K562 (cell line): Measurements from ENCODE around the gene TMPRSS9. TPM values are rescaled to one million over a fixed set of nuclear protein-coding genes. Genes with fewer than 3 reads are reported as not detected.
"Not testable (repeated sequence)": the region's sequence is repeated elsewhere in the genome, so short reads cannot be mapped to it uniquely, and the experiment has no call there.

Experiments used
- ATAC-seq: fragments of 200-7000 bp; cut with Tn5 transposase; 3 replicates; pipeline ENCODE4 v1.9.1; 2020; ENCODE audit warnings: moderate library complexity
- BruUV-seq: library from RNA; stranded (reverse); fragments of 400-500 nt; replicated peaks from 2 replicates; lab custom pipeline; 2021; lab: Mats Ljungman, UMichigan
- CTCF ChIA-PET: fragments of 300-600 bp; formaldehyde crosslinking; extraction: SDS; loops from one replicate; lab custom pipeline; 2021; ENCODE audit warnings: low intra/inter-chr PET ratio; lab: Yijun Ruan, JAX
- POLR2A ChIA-PET: fragments of 300-600, 350-650 bp; sonication (Branson Sonifier 250); formaldehyde crosslinking; extraction: SDS; loops from one replicate; lab custom pipeline; 2021; ENCODE audit warnings: antibody characterized with exemption, inconsistent platforms; lab: Yijun Ruan, JAX
- DNase-seq, 4 experiments: peaks; one replicate each; pipeline versions ENCODE4 v3.0.0 to v3.0.0-alpha.2; 2011 to 2018; ENCODE audit warnings: low spot score in 3 of 4, mixed read lengths in 3 of 4; ENCODE audit errors: extremely low read depth in 1 of 4
- FAIRE-seq: peaks from 2 replicates; lab custom pipeline; 2011; peaks lifted over from hg19 to GRCh38; lab: Jason Lieb, UNC
- H2AFZ ChIP-seq: 2 replicates; pipeline ENCODE4 v1.6.0; 2011; ENCODE audit warnings: low read depth, low read length, control low read depth, inconsistent platforms
- H3K27ac ChIP-seq: fragments of 200-600 bp; 3 replicates; pipeline ENCODE4 v1.8.0; 2011; ENCODE audit warnings: low read depth, mild to moderate bottlenecking, control low read depth, inconsistent platforms, low read length, moderate library complexity, mixed read lengths; ENCODE audit errors: extremely low read depth
- H3K27me3 ChIP-seq, 2 experiments: fragments of 300-600 bp in 1 of 2; 2 replicates in 1 of 2; 3 replicates in 1 of 2; pipeline versions ENCODE4 v1.6.0 to v1.8.0; 2011; ENCODE audit warnings: inconsistent platforms in 2 of 2, low read length in 2 of 2, mild to moderate bottlenecking in 1 of 2, mixed read lengths in 1 of 2, moderate library complexity in 1 of 2; ENCODE audit not compliant: control insufficient read depth in 2 of 2, insufficient read depth in 2 of 2
- H3K36me3 ChIP-seq: fragments of 300-600 bp; 3 replicates; pipeline ENCODE4 v1.8.0; 2011; ENCODE audit warnings: mild to moderate bottlenecking, low read length, inconsistent platforms; ENCODE audit not compliant: control insufficient read depth, insufficient read depth
- H3K4me1 ChIP-seq, 2 experiments: fragments of 200-600 bp in 1 of 2; replicated peaks in 1 of 2; 2 replicates in 1 of 2; 3 replicates in 1 of 2; pipeline versions ENCODE4 v1.5.1 to v1.8.0; 2011; ENCODE audit warnings: inconsistent platforms in 2 of 2, low read length in 2 of 2, mild to moderate bottlenecking in 1 of 2, mixed read lengths in 1 of 2, moderate library complexity in 1 of 2; ENCODE audit not compliant: control insufficient read depth in 2 of 2, insufficient read depth in 2 of 2
- H3K4me2 ChIP-seq: 2 replicates; pipeline ENCODE4 v1.6.1; 2011; ENCODE audit warnings: low read length, control low read depth, inconsistent platforms, mixed read lengths; ENCODE audit not compliant: insufficient read depth
- H3K4me3 ChIP-seq: fragments of 200-600 bp; sonication (generic), shearing (Covaris generic); 2 replicates; pipeline ENCODE4 v1.5.1; 2016; ENCODE audit warnings: control low read depth, inconsistent platforms
- H3K79me2 ChIP-seq: fragments of 200-600 bp; 3 replicates; pipeline ENCODE4 v1.8.0; 2011; ENCODE audit warnings: low read length, inconsistent platforms; ENCODE audit not compliant: control insufficient read depth, insufficient read depth
- H3K9ac ChIP-seq, 2 experiments: 2 replicates each; pipeline versions ENCODE4 v1.6.0 to v1.6.1; 2011; ENCODE audit warnings: low read depth in 2 of 2, low read length in 2 of 2, control low read depth in 1 of 2, inconsistent platforms in 1 of 2, mild to moderate bottlenecking in 1 of 2, mixed read lengths in 1 of 2; ENCODE audit not compliant: insufficient read depth in 1 of 2
- H3K9me1 ChIP-seq: one replicate; pipeline ENCODE4 v1.6.0; 2011; ENCODE audit warnings: inconsistent platforms, mild to moderate bottlenecking, low read length, moderate library complexity; ENCODE audit not compliant: control insufficient read depth, insufficient read depth
- H3K9me3 ChIP-seq: replicated peaks from 2 replicates; pipeline ENCODE4 v1.5.1; 2011; ENCODE audit warnings: low read depth, low read length, inconsistent platforms; ENCODE audit not compliant: control insufficient read depth, insufficient read depth
- H4K20me1 ChIP-seq: replicated peaks from 2 replicates; pipeline ENCODE4 v1.6.1; 2011; ENCODE audit warnings: low read length, inconsistent platforms, mixed read lengths; ENCODE audit not compliant: control insufficient read depth, insufficient read depth
- ATF1 ChIP-seq, 2 experiments: fragments of 450-650 bp in 1 of 2; IDR thresholded peaks; 2 replicates each; pipeline ENCODE4 v1.6.1; 2016; ENCODE audit warnings: missing compliant biosample characterization in 1 of 2, missing genetic modification characterization in 1 of 2
- BRD4 ChIP-seq: fragments of 200-600 bp; sonication (generic); IDR thresholded peaks from 2 replicates; pipeline ENCODE4 v1.6.1; 2017; ENCODE audit warnings: inconsistent platforms
- SIN3B ChIP-seq: fragments of 450-650 bp; IDR thresholded peaks from 2 replicates; pipeline ENCODE4 v1.6.1; 2017; ENCODE audit warnings: low read depth, mild to moderate bottlenecking, moderate library complexity
- ZKSCAN1 ChIP-seq: fragments of 150-350 bp; IDR thresholded peaks from 2 replicates; pipeline ENCODE4 v1.6.1; 2016; ENCODE audit warnings: low read depth, low read length
- ZNF324 ChIP-seq: fragments of 250-450 bp; sonication (Bioruptor Pico); IDR thresholded peaks from 2 replicates; pipeline ENCODE4 v1.4.0; 2020; ENCODE audit warnings: mild to moderate bottlenecking
- ZNF668 ChIP-seq: fragments of 250-450 bp; sonication (Bioruptor Pico); IDR thresholded peaks from 2 replicates; pipeline ENCODE4 v1.8.0; 2022; ENCODE audit warnings: mild to moderate bottlenecking, inconsistent platforms
- ZNF740 ChIP-seq, 3 experiments: fragments of 200-800 bp in 1 of 3; sonication (Bioruptor generic) in 1 of 3; sonication (generic) in 1 of 3; formaldehyde crosslinking in 1 of 3; IDR thresholded peaks; 2 replicates each; pipeline versions ENCODE4 v1.6.1 to v1.8.0; 2016 to 2022; ENCODE audit warnings: mild to moderate bottlenecking in 2 of 3, missing compliant biosample characterization in 2 of 3, missing genetic modification characterization in 2 of 3, missing genetic modification reagents in 1 of 3
- WGBS: fragments of 100-300 bp; shearing (Covaris generic); methylation state at CpG from one replicate; pipeline ENCODE4 v1.1.6; 2016; ENCODE audit warnings: low coverage, mixed read lengths; ENCODE audit not compliant: insufficient coverage; ENCODE audit errors: missing lambda C conversion rate; 5-methylcytosine and 5-hydroxymethylcytosine counted together
- in situ Hi-C: fragments of 300-500 bp; cut with MboI; formaldehyde crosslinking; loops from 4 replicates; pipeline ENCODE4 v1.15.0; 2018; ENCODE audit warnings: inconsistent platforms, mixed read lengths
- intact Hi-C: fragments of 100-400 bp; cut with micrococcal nuclease; formaldehyde crosslinking; loops from 2 replicates; pipeline ENCODE4 v1.14.2; 2022
- polyA plus RNA-seq, 8 experiments: library from polyadenylated mRNA; depleted of rRNA in 4 of 8; stranded (reverse) in 5 of 8; unstranded in 3 of 8; fragments of >200 nt; fragmentation: Nextera tagmentation in 2 of 8; fragmentation: Illumina TruSeq in 1 of 8; extraction: Ambion mirVana in 2 of 8; extraction: Trizol in 1 of 8; gene quantifications; 2 replicates each; pipeline versions ENCODE4 v1.2.1 to v1.2.3, GENCODE V29; 2011 to 2014; ENCODE audit warnings: inconsistent platforms in 1 of 8, missing spikeins in 1 of 8
- total RNA-seq, 7 experiments: library from RNA; depleted of rRNA in 6 of 7; stranded (reverse); fragments of >200 nt in 6 of 7; fragmentation: Illumina TruSeq in 2 of 7; extraction: Trizol in 2 of 7; gene quantifications; 2 replicates each; pipeline versions ENCODE4 v1.2.1 to v1.2.3, GENCODE V29; 2011 to 2021; ENCODE audit warnings: low replicate concordance in 1 of 7

The TMPRSS9 gene
- total and polyA plus RNA-seq, 9 of the 15 experiments (the other 6 are each of a cell fraction or from before 2014, with no cell fraction given) = 0.01 to 0.03 TPM; not detected in 7

- no peak for TF ChIP-seq ZNF324 (CRISPR knock-in tag)
- no peak for TF ChIP-seq ZNF740 (CRISPR knock-in tag; IDR thresholded peaks at IDR 0.05)
- no peak for TF ChIP-seq ZNF740 (tag; IDR thresholded peaks at IDR 0.05)
- TF ChIP-seq SIN3B = no peak
- no peak for TF ChIP-seq BRD4
- TF ChIP-seq ZKSCAN1 = no peak
- TF ChIP-seq ZNF668 (CRISPR knock-in tag) = no peak
- TF ChIP-seq ATF1 (CRISPR knock-in tag; IDR thresholded peaks at IDR 0.05) = no peak
- no peak for TF ChIP-seq ATF1 (tag; IDR thresholded peaks at IDR 0.05)
- TF ChIP-seq, all 486 proteins: peak for 111
Observed at GRCh38 chr19:2345794-2346663, 14.0 kb upstream of the TMPRSS9 start (continued).

- H2AFZ ChIP-seq, H3K27me3 ChIP-seq, H3K4me3 ChIP-seq, H3K9ac ChIP-seq, BruUV-seq, FAIRE-seq, H3K27ac ChIP-seq, ATAC-seq, H3K9me1 ChIP-seq, H4K20me1 ChIP-seq, CTCF ChIA-PET, intact Hi-C loops, POLR2A ChIA-PET, H3K79me2 ChIP-seq, in situ Hi-C loops, H3K9me3 ChIP-seq, H3K4me2 ChIP-seq, DNase-seq: not testable (repeated sequence)
- peaks cover 14 to 48% of the 10 kb centered on the region in 2 experiments; a peak in 4 of 5 replicates for H3K4me1 ChIP-seq
- H3K36me3 ChIP-seq = peaks cover 38% of the 10 kb centered on the region; the same call in 2 of the 3 replicates
- 97% methylated on average over 12 of the region's 24 CpGs for WGBS
Observed at GRCh38 chr19:2349818-2350217, 10.2 kb upstream of the TMPRSS9 start.
